Sigmoid colon (tissue), 4 donors: ENCODE results near the gene MAP2.

ENCODE experiments used
- EP300 ChIP-seq, 4 donors: sonication (generic); formaldehyde crosslinking; IDR thresholded peaks; one replicate each; pipeline ENCODE4 v1.6.1; 2017; ENCODE audit warnings: antibody characterized with exemption in 4 of 4
- POLR2A ChIP-seq, 2 donors: fragments of 450-650 bp; IDR thresholded peaks; one replicate each; pipeline ENCODE4 v1.6.1; 2016; ENCODE audit warnings: antibody characterized with exemption in 2 of 2, mild to moderate bottlenecking in 2 of 2, moderate library complexity in 2 of 2
- POLR2AphosphoS5 ChIP-seq, 4 donors: sonication (generic); formaldehyde crosslinking; IDR thresholded peaks; one replicate each; pipeline ENCODE4 v1.6.1; 2017; ENCODE audit warnings: antibody characterized with exemption in 4 of 4
- TF ChIP-seq, protein P1 (sequence below), 4 experiments: fragments of 450-650 bp in 3 of 4; fragments of 200-600 bp in 1 of 4; IDR thresholded peaks; one replicate each; pipeline ENCODE4 v1.5.1; 2016 to 2019; ENCODE audit warnings: antibody characterized with exemption in 4 of 4, mild to moderate bottlenecking in 3 of 4, moderate library complexity in 2 of 4

DNA sequence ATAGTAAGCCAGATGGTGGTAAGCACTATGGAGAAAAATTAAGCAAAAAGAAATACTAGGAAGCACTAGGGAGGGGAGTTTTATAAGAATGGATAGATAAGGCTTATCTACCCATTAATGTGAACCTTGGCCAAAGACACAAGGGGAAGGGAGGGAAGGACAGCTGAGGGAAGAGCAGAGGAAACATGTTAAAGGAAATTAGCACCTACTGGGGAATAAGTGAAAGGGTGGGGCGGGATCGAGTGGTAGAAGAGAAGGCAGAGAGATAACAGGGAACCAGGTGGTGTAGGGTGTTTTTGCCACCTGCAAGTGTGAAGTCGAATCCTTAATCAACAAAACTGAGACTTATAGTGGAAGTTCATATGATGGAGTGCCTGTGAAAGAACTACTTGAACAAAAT is 349.5 kb downstream of the MAP2 start:
- TF ChIP-seq, protein P1, sequence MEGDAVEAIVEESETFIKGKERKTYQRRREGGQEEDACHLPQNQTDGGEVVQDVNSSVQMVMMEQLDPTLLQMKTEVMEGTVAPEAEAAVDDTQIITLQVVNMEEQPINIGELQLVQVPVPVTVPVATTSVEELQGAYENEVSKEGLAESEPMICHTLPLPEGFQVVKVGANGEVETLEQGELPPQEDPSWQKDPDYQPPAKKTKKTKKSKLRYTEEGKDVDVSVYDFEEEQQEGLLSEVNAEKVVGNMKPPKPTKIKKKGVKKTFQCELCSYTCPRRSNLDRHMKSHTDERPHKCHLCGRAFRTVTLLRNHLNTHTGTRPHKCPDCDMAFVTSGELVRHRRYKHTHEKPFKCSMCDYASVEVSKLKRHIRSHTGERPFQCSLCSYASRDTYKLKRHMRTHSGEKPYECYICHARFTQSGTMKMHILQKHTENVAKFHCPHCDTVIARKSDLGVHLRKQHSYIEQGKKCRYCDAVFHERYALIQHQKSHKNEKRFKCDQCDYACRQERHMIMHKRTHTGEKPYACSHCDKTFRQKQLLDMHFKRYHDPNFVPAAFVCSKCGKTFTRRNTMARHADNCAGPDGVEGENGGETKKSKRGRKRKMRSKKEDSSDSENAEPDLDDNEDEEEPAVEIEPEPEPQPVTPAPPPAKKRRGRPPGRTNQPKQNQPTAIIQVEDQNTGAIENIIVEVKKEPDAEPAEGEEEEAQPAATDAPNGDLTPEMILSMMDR (IDR thresholded peaks at IDR 0.05), result no peak
- TF ChIP-seq POLR2AphosphoS5 (IDR thresholded peaks at IDR 0.05), result no peak
- no peak for TF ChIP-seq EP300 (IDR thresholded peaks at IDR 0.05)
- no peak for TF ChIP-seq POLR2A (IDR thresholded peaks at IDR 0.05)
